ENCODE results near the gene NFAT5.
A peak's percentile ranks its signal among the peaks of the same experiment; 100 is the strongest.
"Not testable (repeated sequence)": the region's sequence is repeated elsewhere in the genome, so short reads cannot be mapped to it uniquely, and the experiment has no call there.

Gene NFAT5, protein sequence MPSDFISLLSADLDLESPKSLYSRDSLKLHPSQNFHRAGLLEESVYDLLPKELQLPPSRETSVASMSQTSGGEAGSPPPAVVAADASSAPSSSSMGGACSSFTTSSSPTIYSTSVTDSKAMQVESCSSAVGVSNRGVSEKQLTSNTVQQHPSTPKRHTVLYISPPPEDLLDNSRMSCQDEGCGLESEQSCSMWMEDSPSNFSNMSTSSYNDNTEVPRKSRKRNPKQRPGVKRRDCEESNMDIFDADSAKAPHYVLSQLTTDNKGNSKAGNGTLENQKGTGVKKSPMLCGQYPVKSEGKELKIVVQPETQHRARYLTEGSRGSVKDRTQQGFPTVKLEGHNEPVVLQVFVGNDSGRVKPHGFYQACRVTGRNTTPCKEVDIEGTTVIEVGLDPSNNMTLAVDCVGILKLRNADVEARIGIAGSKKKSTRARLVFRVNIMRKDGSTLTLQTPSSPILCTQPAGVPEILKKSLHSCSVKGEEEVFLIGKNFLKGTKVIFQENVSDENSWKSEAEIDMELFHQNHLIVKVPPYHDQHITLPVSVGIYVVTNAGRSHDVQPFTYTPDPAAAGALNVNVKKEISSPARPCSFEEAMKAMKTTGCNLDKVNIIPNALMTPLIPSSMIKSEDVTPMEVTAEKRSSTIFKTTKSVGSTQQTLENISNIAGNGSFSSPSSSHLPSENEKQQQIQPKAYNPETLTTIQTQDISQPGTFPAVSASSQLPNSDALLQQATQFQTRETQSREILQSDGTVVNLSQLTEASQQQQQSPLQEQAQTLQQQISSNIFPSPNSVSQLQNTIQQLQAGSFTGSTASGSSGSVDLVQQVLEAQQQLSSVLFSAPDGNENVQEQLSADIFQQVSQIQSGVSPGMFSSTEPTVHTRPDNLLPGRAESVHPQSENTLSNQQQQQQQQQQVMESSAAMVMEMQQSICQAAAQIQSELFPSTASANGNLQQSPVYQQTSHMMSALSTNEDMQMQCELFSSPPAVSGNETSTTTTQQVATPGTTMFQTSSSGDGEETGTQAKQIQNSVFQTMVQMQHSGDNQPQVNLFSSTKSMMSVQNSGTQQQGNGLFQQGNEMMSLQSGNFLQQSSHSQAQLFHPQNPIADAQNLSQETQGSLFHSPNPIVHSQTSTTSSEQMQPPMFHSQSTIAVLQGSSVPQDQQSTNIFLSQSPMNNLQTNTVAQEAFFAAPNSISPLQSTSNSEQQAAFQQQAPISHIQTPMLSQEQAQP (N-terminal part only)

DNA sequence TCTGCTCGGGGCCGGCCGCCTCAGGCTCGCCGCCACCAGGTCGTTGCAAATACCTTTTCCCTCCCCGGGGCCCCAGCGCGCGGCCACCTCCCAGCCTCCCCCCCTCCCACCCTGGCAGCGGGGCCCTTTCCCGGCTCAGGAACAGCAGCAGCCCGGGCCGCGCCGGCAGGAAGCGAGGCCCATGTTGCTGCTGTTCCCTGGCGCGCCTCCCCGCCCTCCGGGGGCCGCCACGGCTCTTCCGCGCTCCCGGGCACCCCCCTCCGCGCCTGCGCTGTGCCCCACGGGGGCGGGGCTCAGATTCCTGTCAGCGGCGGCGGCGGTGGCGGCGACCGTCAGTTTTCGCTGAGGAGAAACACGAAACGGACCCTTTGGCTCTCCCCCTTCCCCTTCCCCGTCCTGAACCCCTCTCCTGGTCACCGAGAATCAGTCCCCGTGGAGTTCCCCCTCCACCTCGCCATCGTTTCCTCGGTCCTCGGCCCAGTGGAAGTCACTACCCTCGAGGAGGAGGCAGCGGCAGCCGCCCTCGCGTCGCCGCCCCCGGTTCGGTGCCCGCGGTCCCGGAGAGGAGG, at the start of gene NFAT5:
NFAT5 (plus strand) TSS at position 296 of the 569 bp plus-strand sequence. CDS start 336 bp downstream, outside the sequence.
- DNase-seq (ENCODE audit: low spot score): peak; percentile 93

DNA sequence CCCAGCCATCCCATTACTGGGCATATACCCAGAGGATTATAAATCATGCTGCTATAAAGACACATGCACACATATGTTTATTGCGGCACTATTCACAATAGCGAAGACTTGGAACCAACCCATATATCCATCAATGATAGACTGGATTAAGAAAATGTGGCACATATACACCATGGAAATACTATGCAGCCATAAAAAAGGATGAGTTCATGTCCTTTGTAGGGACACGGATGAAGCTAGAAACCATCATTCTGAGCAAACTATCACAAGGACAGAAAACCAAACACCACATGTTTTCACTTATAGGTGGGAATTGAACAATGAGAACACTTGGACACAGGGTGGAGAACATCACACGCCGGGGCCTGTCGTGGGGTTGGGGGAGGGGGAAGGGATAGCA, 47.9 kb upstream of the NFAT5 start:
- not testable (repeated sequence) for DNase-seq (ENCODE audit: low spot score)

DNA sequence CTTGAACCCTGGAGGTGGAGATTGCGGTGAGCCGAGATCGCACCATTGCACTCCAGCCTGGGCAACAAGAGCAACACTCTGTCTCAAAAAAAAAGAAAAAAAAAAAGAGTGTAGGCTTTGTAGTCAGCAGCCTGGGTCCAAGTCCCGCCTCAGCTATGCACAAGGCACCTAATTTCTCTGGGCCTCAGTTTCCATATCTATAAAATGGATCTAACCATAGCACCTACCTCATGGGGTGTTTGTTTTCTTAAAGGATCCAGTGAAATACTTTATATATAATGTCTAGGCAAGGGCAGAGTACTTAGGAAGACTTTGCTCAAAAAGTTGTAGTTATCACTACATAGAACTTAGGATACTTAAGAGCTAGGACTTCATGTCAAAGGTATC, 45.4 kb upstream of the NFAT5 start:
- no peak for DNase-seq (ENCODE audit: low spot score)

DNA sequence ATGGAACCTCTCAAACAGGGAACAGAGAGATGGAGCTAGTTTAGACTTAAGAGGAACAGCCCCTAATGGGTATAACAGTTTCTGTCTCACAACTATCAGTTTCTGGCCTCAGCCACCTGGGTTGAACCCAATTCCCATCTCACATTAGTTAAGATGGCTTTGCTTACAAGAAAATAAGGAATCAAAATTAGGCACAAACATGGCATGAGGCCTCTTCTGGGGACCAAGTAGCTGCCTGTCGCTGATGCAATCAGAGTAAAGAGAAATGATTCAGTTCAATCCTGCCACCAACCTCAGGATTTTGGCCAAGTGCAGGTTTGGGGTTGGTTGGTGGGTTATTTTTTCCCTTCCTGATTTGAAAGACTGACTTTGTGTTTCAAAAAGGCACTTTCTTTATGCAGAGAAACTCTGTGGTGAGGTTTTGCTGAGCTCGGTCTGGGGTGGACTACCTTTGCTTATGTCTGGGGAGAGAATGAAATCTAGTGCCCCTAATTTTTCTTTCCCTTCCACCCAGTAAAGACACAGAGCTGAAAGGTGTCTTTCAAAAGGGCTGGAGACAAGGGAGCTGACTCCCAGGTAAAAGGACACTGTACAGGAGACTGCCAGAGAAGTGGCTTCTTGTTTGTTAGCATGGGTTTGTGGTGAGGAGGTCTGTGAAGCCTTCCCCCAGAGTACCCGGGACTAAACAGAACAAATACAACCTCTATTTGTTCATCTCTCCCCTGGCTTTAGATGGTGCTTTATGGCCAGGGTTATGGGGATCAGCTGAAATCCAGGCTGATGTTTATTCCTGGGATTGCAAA, 44.8 kb upstream of the NFAT5 start:
- DNase-seq (ENCODE audit: low spot score): no peak

DNA sequence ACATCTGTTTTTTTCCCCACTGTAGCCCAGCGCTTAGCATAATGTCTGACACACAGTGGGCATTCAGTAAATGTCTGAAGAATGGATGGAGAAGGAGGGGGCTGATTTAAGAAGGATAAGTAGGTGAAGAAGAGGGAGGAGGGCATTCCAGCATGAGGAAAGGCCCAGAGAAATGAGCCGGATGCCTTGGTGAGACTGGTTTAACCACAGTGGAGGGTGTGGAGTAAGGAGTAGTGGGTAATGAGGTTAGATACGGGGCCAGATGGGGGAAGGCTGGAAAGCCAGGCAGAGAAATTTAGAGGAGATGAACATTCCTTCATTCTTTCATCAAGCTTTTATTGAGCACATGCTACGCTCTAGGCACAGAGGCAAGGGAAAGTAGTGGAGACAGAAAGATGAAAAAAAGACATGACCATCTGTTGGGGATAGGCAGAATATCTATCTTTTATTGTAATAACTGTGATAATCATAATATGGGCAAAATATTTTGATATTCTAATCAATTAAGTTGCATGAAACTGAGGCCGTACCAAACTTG, 43.7 kb upstream of the NFAT5 start:
- DNase-seq (ENCODE audit: low spot score): no peak

DNA sequence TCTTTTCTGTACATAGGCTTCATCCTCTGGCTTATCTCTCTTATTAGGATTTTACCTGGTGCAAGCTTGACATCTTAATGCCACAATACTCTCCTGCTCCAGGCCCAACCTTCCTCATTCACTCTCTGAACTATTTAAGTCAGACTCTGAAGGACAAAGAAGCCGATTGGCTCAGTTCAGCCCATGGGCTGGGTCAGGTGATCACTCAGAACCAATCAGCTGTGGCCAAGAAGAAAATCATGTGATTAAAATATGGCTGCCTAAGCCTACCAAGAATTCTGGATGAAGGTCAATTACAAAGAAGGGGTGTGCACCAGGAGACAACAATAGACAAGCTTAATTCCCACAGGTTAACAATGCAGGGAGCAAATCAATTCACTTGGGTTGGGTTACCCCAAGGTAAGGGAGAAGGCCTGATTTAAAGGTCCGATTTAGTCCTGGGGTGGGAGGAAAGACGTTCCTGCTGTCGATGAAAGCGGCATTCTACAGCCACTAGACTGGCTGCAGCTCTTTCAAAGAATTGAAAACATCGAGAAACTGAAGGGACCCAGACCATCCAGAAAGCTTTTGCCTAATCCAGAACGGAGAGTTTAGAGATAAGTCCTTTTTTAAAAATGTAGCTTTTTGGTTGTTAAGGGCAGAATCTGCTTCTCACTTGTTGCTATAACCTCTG, 42.9 kb upstream of the NFAT5 start:
- DNase-seq (ENCODE audit: low spot score): peak; percentile 59

- DNase-seq (ENCODE audit: low spot score): no peak
These were observed 42.0 kb upstream of the NFAT5 start for GRCh38 chr16:69523566-69524305.

DNA sequence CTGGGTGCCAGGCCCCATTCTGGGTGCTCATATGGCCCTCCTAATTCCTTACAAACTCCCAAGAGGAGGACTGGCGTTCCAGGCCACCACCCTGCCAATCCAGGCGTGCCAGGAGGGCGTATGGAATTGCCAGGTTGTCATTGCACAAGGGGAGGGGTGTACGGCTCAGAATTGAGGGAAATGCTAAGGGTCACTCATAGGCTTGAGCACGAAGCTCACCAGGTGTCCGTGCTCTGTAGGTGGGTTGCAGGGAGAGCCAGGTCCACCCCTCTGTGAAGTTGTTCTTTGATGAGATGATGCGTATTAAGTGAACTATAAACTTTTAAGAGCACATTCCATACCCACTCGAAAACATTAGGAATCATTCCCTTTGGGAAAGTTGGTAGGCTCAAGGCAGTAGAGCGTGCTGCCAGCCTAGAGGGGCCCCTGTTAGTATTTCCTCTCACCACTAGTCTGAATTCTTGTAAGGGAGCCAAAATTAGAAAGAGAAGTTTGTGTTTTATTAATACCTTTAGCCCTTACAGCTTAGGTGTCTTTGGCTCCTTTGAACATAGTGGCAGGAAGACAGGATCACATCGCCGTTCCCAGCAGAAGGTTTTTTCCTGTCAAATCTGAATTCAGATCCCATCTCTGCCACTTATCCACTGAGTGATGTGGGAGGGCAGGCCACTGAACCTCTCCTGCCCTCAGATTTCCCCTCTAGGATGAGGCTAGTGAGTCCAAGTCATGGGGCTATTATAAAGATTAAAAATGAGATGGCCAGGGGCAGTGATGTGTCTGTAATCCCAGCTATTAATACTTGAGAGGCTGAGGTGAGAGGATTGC, 38.7 kb upstream of the NFAT5 start:
- DNase-seq (ENCODE audit: low spot score): peak; percentile 43

DNA sequence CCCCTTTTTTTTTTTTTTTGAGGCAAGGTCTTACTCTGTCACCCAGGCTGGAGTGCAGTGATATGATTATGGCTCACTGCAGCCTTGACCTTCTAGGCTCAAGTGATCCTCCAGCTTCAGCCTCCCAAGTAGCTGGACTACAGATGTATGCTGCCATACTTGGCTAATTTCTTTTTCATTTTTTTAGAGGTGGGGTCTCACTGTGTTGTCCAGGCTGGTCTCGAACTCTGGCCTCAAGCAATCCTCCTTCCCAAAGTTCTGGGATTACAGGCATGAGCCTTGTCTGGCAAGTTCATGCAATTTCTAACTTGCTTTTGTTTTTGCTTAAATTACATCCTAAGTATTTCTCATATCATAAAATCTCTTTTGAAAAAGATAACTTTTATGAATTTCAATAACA, 33.8 kb upstream of the NFAT5 start:
- no peak for DNase-seq (ENCODE audit: low spot score)

- DNase-seq (ENCODE audit: low spot score): no peak
These were observed 32.9 kb upstream of the NFAT5 start for GRCh38 chr16:69532641-69533455.

GRCh38 chr16:69534720-69535119, 31.0 kb upstream of the NFAT5 start:
- no peak for DNase-seq (ENCODE audit: low spot score)

DNA sequence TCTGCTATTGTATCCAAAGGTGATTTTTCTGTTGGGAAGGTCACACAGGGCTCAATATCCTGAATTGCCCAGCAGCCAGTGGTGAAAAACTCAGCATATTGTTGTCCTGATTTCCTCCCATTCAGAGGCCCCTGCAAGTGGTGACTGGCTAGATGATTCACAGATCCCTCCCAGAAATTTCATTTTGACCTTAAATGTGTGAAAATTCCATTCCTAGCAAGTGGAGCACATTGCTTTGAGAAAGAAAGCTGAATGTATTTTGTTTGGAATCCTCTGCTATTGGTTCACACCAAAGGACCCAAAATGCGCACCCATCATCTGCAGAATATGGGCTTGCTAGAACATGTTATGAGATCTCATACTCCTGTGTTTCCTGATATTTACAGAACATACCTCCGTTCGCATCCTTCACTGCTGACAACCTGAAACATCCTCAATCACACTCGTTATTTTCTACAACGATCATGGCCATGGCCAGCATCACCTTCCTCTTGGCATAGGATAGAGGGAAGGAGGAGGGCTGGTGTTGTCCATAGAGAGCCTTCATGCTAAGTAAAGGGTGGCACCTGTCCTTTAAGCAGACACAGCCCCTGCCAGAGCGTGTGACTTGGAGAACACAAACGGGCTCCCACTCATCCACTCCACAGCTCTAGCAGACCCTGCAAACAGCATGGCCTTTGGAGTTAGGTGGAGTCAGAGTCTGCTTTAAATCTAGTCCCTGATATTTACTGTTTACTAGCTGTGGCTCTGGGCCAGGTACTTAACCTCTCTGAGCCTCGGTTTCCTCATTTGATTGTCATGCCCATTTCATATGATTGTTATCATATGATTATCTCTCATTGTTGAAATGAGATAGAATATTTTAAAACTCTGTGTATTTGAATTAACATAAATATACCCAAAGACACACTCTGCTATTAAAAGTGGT, 30.4 kb upstream of the NFAT5 start:
- DNase-seq (ENCODE audit: low spot score): no peak

DNA sequence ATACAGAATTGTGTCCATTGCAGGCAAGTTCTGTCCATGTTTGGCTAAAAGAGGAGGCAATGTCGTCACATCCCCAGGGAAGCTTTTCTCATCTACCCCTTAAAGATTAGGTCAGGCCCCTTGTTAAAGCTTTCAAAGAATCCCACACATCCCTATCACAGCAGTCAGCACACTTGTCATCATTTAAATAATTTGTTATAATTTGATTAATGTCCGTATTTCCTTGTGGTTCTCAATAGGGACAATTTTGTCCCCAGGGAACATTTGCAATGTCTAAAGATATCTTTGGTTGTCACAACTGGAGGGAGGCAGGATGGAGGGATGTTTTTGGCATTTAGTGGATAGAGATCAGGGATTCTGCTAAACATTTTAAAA, 28.1 kb upstream of the NFAT5 start:
- no peak for DNase-seq (ENCODE audit: low spot score)

GRCh38 chr16:69538808-69539207, 27.0 kb upstream of the NFAT5 start:
- no peak for DNase-seq (ENCODE audit: low spot score)

- no peak for DNase-seq (ENCODE audit: low spot score)
These were observed 22.8 kb upstream of the NFAT5 start for GRCh38 chr16:69542974-69543373.

DNA sequence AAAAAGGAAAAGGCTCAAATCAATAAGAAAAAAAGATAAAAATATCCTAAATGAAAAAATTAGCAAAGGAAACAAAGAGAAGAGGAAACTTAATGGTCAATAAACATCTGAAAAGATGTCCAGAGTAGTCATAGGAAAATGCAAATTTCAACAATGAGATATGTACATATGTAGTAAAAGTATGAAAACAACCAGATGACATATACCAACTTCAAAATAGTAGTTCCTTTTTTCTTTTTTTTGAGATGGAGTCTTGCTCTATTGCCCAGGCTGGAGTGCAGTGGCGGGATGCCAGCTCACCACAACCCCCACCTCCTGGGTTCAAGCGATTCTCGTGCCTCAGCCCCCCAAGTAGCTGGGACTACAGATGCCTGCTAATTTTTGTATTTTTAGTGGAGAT, 21.7 kb upstream of the NFAT5 start:
- DNase-seq (ENCODE audit: low spot score): no peak

DNA sequence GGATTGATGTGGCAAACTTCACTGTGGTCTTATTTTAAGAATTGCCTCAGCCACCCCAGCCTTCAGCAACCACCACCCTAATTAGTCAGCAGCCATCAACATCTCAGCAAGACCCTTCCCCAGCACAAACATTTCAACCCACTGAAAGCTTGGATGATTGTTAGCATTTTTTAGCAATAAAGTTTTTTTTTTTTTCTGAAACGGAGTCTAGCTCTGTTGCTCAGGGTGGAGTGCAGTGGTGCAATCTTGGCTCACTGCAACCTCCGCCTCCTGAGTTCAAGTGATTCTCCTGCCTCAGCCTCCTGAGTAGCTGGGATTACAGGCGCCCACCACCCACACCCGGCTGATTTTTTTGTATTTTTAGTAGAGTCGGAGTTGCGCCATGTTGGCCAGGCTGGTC, 19.1 kb upstream of the NFAT5 start:
- not testable (repeated sequence) for DNase-seq (ENCODE audit: low spot score)
